ENCODE measurements around the gene SF3B6. TPM values are rescaled to one million over a fixed set of nuclear protein-coding genes. Genes with fewer than 3 reads are reported as not detected.
"Not testable (repeated sequence)": the region's sequence is repeated elsewhere in the genome, so short reads cannot be mapped to it uniquely, and the experiment has no call there.

The SF3B6 gene
- total and polyA plus RNA-seq, 2 donors (not counting 1 experiment from before 2014, with no cell fraction given): 134 to 210 TPM

DNA sequence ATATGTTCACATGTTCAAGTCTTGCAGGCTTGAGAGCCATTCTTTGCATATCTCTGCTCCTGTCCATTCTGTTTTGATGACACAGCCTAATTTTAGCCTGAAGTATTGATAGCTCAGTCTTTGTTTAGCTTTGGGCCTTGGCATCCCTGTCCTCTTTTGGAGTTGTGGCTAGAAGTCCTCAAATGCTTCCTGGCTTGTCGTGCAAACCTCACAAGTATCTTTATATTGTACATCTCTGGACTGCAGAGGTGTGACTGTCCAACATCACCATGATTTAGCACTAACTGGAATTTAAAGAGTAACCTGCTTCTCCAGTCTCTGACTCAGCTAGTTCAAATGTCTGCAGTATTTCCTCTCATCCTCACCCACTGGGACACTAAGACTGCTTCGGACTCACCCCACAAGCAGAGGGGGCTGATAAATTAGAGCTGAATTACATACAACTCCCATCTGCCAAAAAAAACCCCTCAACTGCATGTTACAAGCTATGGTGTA is 35.3 kb upstream of the SF3B6 start:
- Histone ChIP-seq H3K9ac (ENCODE audit: insufficient read depth, low read length) (no peak overlapping the region), H3K4me3 (replicated peaks in 1 of 4; ENCODE audit: control extremely low read depth in 1 of 4, insufficient read depth in 1 of 4, low read depth in 3 of 4, low read length in 4 of 4) (no peak overlapping the region), H3K4me1 (ENCODE audit: control insufficient read depth, extremely low read depth, insufficient read depth, low read length) (no peaks in the 10 kb centered on the region), H3K27ac (ENCODE audit: insufficient read depth, low read length) (no peak overlapping the region), H3K36me3 (ENCODE audit: control insufficient read depth, insufficient read depth, low read length) (no peaks in the 10 kb centered on the region), H3K27me3 (ENCODE audit: control insufficient read depth, insufficient read depth, low read length) (no peaks in the 10 kb centered on the region), H3K9me3 (ENCODE audit: control insufficient read depth, insufficient read depth, low read depth, low read length) (no peaks in the 10 kb centered on the region), H4K20me1 (ENCODE audit: control insufficient read depth, extremely low read depth, insufficient read depth, low read length) (no peaks in the 10 kb centered on the region), H2AFZ (ENCODE audit: low read length) (no peak overlapping the region), H3K4me2 (ENCODE audit: extremely low read depth, insufficient read depth, low read length) (no peak overlapping the region), H3K79me2 (ENCODE audit: control insufficient read depth, insufficient read depth, low read length) (no peaks in the 10 kb centered on the region)
- DNase-seq (ENCODE audit: low read depth in 2 of 2): peak in 1 of 2 donors; percentile 77
- no peak for TF ChIP-seq CTCF (conservative IDR thresholded peaks at IDR 0.05 in 1 of 2, IDR thresholded peaks at IDR 0.05 in 1 of 2; ENCODE audit: low read depth in 1 of 2, low read length in 2 of 2)
- TF ChIP-seq EZH2 (IDR thresholded peaks at IDR 0.05; ENCODE audit: low read length, missing control alignments): no peak

- H3K9me3 ChIP-seq (ENCODE audit: control insufficient read depth, insufficient read depth, low read depth, low read length): no peaks in the 10 kb centered on the region
- TF ChIP-seq EZH2 (IDR thresholded peaks at IDR 0.05; ENCODE audit: low read length, missing control alignments): no peak
- no peak for TF ChIP-seq CTCF (conservative IDR thresholded peaks at IDR 0.05 in 1 of 2, IDR thresholded peaks at IDR 0.05 in 1 of 2; ENCODE audit: low read depth in 1 of 2, low read length in 2 of 2)
- H3K27ac ChIP-seq (ENCODE audit: insufficient read depth, low read length): no peak overlapping the region
- H3K36me3 ChIP-seq (ENCODE audit: control insufficient read depth, insufficient read depth, low read length): no peaks in the 10 kb centered on the region
- no peaks in the 10 kb centered on the region for H3K79me2 ChIP-seq (ENCODE audit: control insufficient read depth, insufficient read depth, low read length)
- H4K20me1 ChIP-seq (ENCODE audit: control insufficient read depth, extremely low read depth, insufficient read depth, low read length): no peaks in the 10 kb centered on the region
- H3K9ac ChIP-seq (ENCODE audit: insufficient read depth, low read length): no peak overlapping the region
- no peaks in the 10 kb centered on the region for H3K4me1 ChIP-seq (ENCODE audit: control insufficient read depth, extremely low read depth, insufficient read depth, low read length)
- no peak overlapping the region for H3K4me3 ChIP-seq (replicated peaks in 1 of 4; ENCODE audit: control extremely low read depth in 1 of 4, insufficient read depth in 1 of 4, low read depth in 3 of 4, low read length in 4 of 4)
- H3K4me2 ChIP-seq (ENCODE audit: extremely low read depth, insufficient read depth, low read length): no peak overlapping the region
- H2AFZ ChIP-seq (ENCODE audit: low read length): no peak overlapping the region
- DNase-seq (ENCODE audit: low read depth in 2 of 2): no peak
- H3K27me3 ChIP-seq (ENCODE audit: control insufficient read depth, insufficient read depth, low read length): no peaks in the 10 kb centered on the region
These were observed 34.7 kb upstream of the SF3B6 start for GRCh38 chr2:24110660-24111303.

DNA sequence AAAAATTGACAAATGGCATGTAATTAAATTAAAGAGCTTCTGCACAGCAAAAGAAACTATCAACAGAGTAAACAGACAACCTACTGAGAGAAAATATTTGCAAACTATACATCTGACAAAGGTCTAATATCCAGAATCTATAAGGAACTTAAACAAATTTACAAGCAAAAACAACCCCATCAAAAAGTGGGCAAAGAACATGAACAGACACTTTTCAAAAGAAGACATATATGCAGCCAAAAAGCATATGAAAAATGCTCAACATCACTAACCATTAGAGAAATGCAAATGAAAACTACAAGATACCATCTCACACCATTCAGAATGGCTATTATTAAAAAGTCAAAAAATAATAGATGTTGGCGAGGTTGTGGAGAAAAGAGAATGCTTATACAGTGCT is 33.3 kb upstream of the SF3B6 start:
- H3K4me2 ChIP-seq (ENCODE audit: extremely low read depth, insufficient read depth, low read length); H3K9ac ChIP-seq (ENCODE audit: insufficient read depth, low read length); H3K27me3 ChIP-seq (ENCODE audit: control insufficient read depth, insufficient read depth, low read length); H3K36me3 ChIP-seq (ENCODE audit: control insufficient read depth, insufficient read depth, low read length); H4K20me1 ChIP-seq (ENCODE audit: control insufficient read depth, extremely low read depth, insufficient read depth, low read length); H2AFZ ChIP-seq (ENCODE audit: low read length); DNase-seq (ENCODE audit: low read depth in 2 of 2); H3K79me2 ChIP-seq (ENCODE audit: control insufficient read depth, insufficient read depth, low read length); H3K9me3 ChIP-seq (ENCODE audit: control insufficient read depth, insufficient read depth, low read depth, low read length); H3K27ac ChIP-seq (ENCODE audit: insufficient read depth, low read length); H3K4me3 ChIP-seq (replicated peaks in 1 of 4; ENCODE audit: control extremely low read depth in 1 of 4, insufficient read depth in 1 of 4, low read depth in 3 of 4, low read length in 4 of 4); H3K4me1 ChIP-seq (ENCODE audit: control insufficient read depth, extremely low read depth, insufficient read depth, low read length): not testable (repeated sequence)

All from fibroblast of lung (primary cell).